A549 (cell line): ENCODE results near the gene STYXL2.

Experiments used
- BHLHE40 ChIP-seq: IDR thresholded peaks from 2 replicates; pipeline ENCODE4 v1.6.1; 2012; ENCODE audit warnings: low read depth, low read length, inconsistent platforms
- CHD2 ChIP-seq: fragments of 150-350 bp; IDR thresholded peaks from 2 replicates; pipeline ENCODE4 v1.6.1; 2014; ENCODE audit warnings: low read length; ENCODE audit not compliant: partially characterized antibody
- CTCF ChIP-seq: fragments of >200 bp; sonication (Bioruptor Twin); formaldehyde crosslinking; IDR thresholded peaks from 3 replicates; pipeline ENCODE4 v1.5.1; 2016
- ELK1 ChIP-seq: fragments of 150-350 bp; IDR thresholded peaks from 2 replicates; pipeline ENCODE4 v1.6.1; 2014; ENCODE audit warnings: low read depth, mild to moderate bottlenecking, low read length
- FOXS1 ChIP-seq: fragments of 250-450 bp; sonication (Bioruptor Pico); IDR thresholded peaks from 2 replicates; pipeline ENCODE4 v1.5.0; 2020; ENCODE audit warnings: mild to moderate bottlenecking, moderate library complexity
- HDAC2 ChIP-seq: fragments of 200-600 bp; sonication (generic); IDR thresholded peaks from 2 replicates; pipeline ENCODE4 v1.6.1; 2016
- JUN ChIP-seq, 2 experiments: fragments of >200 bp; sonication (Bioruptor Twin); formaldehyde crosslinking; IDR thresholded peaks; 2 replicates in 1 of 2; 3 replicates in 1 of 2; pipeline ENCODE4 v1.6.1; 2016 to 2017
- MAZ ChIP-seq: fragments of 150-350 bp; IDR thresholded peaks from 2 replicates; pipeline ENCODE4 v1.6.1; 2014; ENCODE audit warnings: antibody characterized with exemption, low read depth, low read length, borderline replicate concordance
- REST ChIP-seq: fragments of 200-600 bp; sonication (generic); IDR thresholded peaks from 2 replicates; pipeline ENCODE4 v1.6.1; 2016; ENCODE audit warnings: antibody characterized with exemption, mild to moderate bottlenecking, moderate library complexity

DNA sequence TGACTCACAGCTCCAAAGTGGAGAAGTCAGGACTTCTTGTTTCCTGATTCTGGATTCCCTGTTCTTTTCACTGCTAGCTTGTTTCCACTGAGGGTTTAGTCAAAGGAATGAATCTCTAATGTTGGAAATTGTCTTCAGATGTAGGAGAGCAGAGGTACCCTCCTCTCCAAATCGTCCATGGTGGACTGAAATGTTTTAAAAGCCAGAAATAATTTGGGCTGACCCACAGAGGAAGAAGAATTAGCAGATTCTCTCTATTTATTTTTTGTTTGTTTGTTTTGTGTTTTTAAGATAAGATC, 34.1 kb upstream of the STYXL2 start:
- TF ChIP-seq BHLHE40 (no peak), ELK1 (no peak), MAZ (no peak), JUN (IDR thresholded peaks at IDR 0.05) (no peak), REST (no peak), HDAC2 (no peak), CHD2 (no peak), CTCF (no peak), FOXS1 (CRISPR knock-in tag) (no peak)
